Measurements from ENCODE around the gene GHRL. TPM values are rescaled to one million over a fixed set of nuclear protein-coding genes. Genes with fewer than 3 reads are reported as not detected.
A peak's percentile ranks its signal among the peaks of the same experiment; 100 is the strongest.

GHRL gene
- total RNA-seq, 2 experiments from 2014 or later: 0.73 TPM; not detected in 1

- peaks cover 3% of the 10 kb centered on the region for H3K4me1 Mint-ChIP-seq (ENCODE audit: low read depth)
- no peak for DNase-seq
- no peaks in the 10 kb centered on the region for H3K9me3 Mint-ChIP-seq
- H3K27ac Mint-ChIP-seq: no peak overlapping the region
- no peaks in the 10 kb centered on the region for H3K36me3 Mint-ChIP-seq
- intact Hi-C loops (cut with micrococcal nuclease): no loop called here
- no peak overlapping the region for H3K4me3 Mint-ChIP-seq
- CTCF ChIA-PET: interaction anchor here (1.1 to 1.2 kb wide), 2 partner anchors 8 to 404 kb away, joined by 5 to 7 read pairs; no protein-coding TSS in a partner anchor
- POLR2A ChIA-PET: no interaction called here
- no peaks in the 10 kb centered on the region for H3K27me3 Mint-ChIP-seq
Measured at GRCh38 chr3:10335190-10335738, 42.5 kb upstream of the GHRL start.

GRCh38 chr3:10334459-10334858 lies 41.7 kb upstream of the GHRL start:
- peaks cover 3% of the 10 kb centered on the region for H3K4me1 Mint-ChIP-seq (ENCODE audit: low read depth)
- ChIA-PET POLR2A (no interaction called here), CTCF (interaction anchor here (1.1 to 1.2 kb wide), 2 partner anchors 9 to 404 kb away, joined by 5 to 7 read pairs; no protein-coding TSS in a partner anchor)
- DNase-seq: no peak
- H3K9me3 Mint-ChIP-seq: no peaks in the 10 kb centered on the region
- no peaks in the 10 kb centered on the region for H3K36me3 Mint-ChIP-seq
- H3K27me3 Mint-ChIP-seq: peaks cover 4% of the 10 kb centered on the region
- no peak overlapping the region for H3K27ac Mint-ChIP-seq
- no peak overlapping the region for H3K4me3 Mint-ChIP-seq
- intact Hi-C loops (cut with micrococcal nuclease): no loop called here

- intact Hi-C loops (cut with micrococcal nuclease): no loop called here
- Mint-ChIP-seq H3K4me1 (ENCODE audit: low read depth) (peaks cover 3% of the 10 kb centered on the region), H3K36me3 (no peaks in the 10 kb centered on the region), H3K9me3 (no peaks in the 10 kb centered on the region), H3K4me3 (no peak overlapping the region), H3K27me3 (peaks cover 8% of the 10 kb centered on the region), H3K27ac (no peak overlapping the region)
- ChIA-PET POLR2A (no interaction called here), CTCF (no interaction called here)
- no peak for DNase-seq
Measured at GRCh38 chr3:10334042-10334441, 41.3 kb upstream of the GHRL start.

- intact Hi-C loops (cut with micrococcal nuclease): no loop called here
- Mint-ChIP-seq H3K27me3 (peaks cover 13% of the 10 kb centered on the region), H3K9me3 (no peaks in the 10 kb centered on the region), H3K27ac (no peak overlapping the region), H3K4me3 (no peak overlapping the region), H3K4me1 (ENCODE audit: low read depth) (peaks cover 3% of the 10 kb centered on the region), H3K36me3 (no peaks in the 10 kb centered on the region)
- DNase-seq: no peak
- CTCF ChIA-PET: no interaction called here
- POLR2A ChIA-PET: no interaction called here
Measured at GRCh38 chr3:10333349-10333650, 40.6 kb upstream of the GHRL start.

- H3K4me1 Mint-ChIP-seq (ENCODE audit: low read depth): peaks cover 3% of the 10 kb centered on the region
- ChIA-PET POLR2A (no interaction called here), CTCF (no interaction called here)
- no peak for DNase-seq
- H3K4me3 Mint-ChIP-seq: no peak overlapping the region
- intact Hi-C loops (cut with micrococcal nuclease): no loop called here
- H3K27ac Mint-ChIP-seq: no peak overlapping the region
- H3K9me3 Mint-ChIP-seq: no peaks in the 10 kb centered on the region
- H3K36me3 Mint-ChIP-seq: no peaks in the 10 kb centered on the region
- H3K27me3 Mint-ChIP-seq: peaks cover 15% of the 10 kb centered on the region
Measured at GRCh38 chr3:10332481-10333348, 40.0 kb upstream of the GHRL start.

GRCh38 chr3:10331320-10331719 lies 38.6 kb upstream of the GHRL start:
- intact Hi-C loops (cut with micrococcal nuclease): no loop called here
- no peaks in the 10 kb centered on the region for H3K9me3 Mint-ChIP-seq

GRCh38 chr3:10330319-10330718 lies 37.6 kb upstream of the GHRL start:
- DNase-seq: no peak
- ChIA-PET CTCF (interaction anchor here (0.9 to 1.5 kb wide), 4 partner anchors 8 to 10 kb away, joined by 3 to 4 read pairs (median 3); partner anchors contain the start of gene SEC13), POLR2A (no interaction called here)
- peaks cover under 1% of the 10 kb centered on the region for H3K4me1 Mint-ChIP-seq (ENCODE audit: low read depth)
- H3K9me3 Mint-ChIP-seq: no peaks in the 10 kb centered on the region
- intact Hi-C loops (cut with micrococcal nuclease): no loop called here
- no peaks in the 10 kb centered on the region for H3K36me3 Mint-ChIP-seq
- no peak overlapping the region for H3K4me3 Mint-ChIP-seq
- H3K27me3 Mint-ChIP-seq: peaks cover 20% of the 10 kb centered on the region
- H3K27ac Mint-ChIP-seq: no peak overlapping the region

More at GRCh38 chr3:10331320-10331719, 38.6 kb upstream of the GHRL start:
- no peak overlapping the region for H3K4me3 Mint-ChIP-seq
- CTCF ChIA-PET: interaction anchor here (1.2 kb wide), 2 partner anchors 9 to 11 kb away, joined by 3 read pairs; partner anchors contain the start of gene SEC13
- H3K27me3 Mint-ChIP-seq: peaks cover 20% of the 10 kb centered on the region
- H3K4me1 Mint-ChIP-seq (ENCODE audit: low read depth): peaks cover 3% of the 10 kb centered on the region
- no peaks in the 10 kb centered on the region for H3K36me3 Mint-ChIP-seq
- DNase-seq: no peak
- POLR2A ChIA-PET: no interaction called here
- H3K27ac Mint-ChIP-seq: no peak overlapping the region

- no peaks in the 10 kb centered on the region for H3K36me3 Mint-ChIP-seq
- no peak for DNase-seq
- POLR2A ChIA-PET: no interaction called here
- H3K4me1 Mint-ChIP-seq (ENCODE audit: low read depth): no peaks in the 10 kb centered on the region
- H3K27me3 Mint-ChIP-seq: peaks cover 22% of the 10 kb centered on the region
- no peak overlapping the region for H3K4me3 Mint-ChIP-seq
- H3K27ac Mint-ChIP-seq: no peak overlapping the region
- intact Hi-C loops (cut with micrococcal nuclease): no loop called here
- H3K9me3 Mint-ChIP-seq: no peaks in the 10 kb centered on the region
- CTCF ChIA-PET: interaction anchor here (0.9 to 2.0 kb wide), 3 partner anchors 8 to 15 kb away, joined by 3 to 5 read pairs (median 4); partner anchors contain the start of gene SEC13
Measured at GRCh38 chr3:10329495-10330015, 36.8 kb upstream of the GHRL start.

GRCh38 chr3:10328460-10329071 lies 35.8 kb upstream of the GHRL start:
- no peak overlapping the region for H3K4me3 Mint-ChIP-seq
- no peaks in the 10 kb centered on the region for H3K9me3 Mint-ChIP-seq
- H3K36me3 Mint-ChIP-seq: no peaks in the 10 kb centered on the region
- CTCF ChIA-PET: interaction anchor here (2.0 kb wide), 1 partner anchor 16 kb away, joined by 5 read pairs; no protein-coding TSS in a partner anchor
- peaks cover 22% of the 10 kb centered on the region for H3K27me3 Mint-ChIP-seq
- intact Hi-C loops (cut with micrococcal nuclease): no loop called here
- H3K4me1 Mint-ChIP-seq (ENCODE audit: low read depth): no peaks in the 10 kb centered on the region
- POLR2A ChIA-PET: no interaction called here
- no peak overlapping the region for H3K27ac Mint-ChIP-seq
- DNase-seq: no peak

GRCh38 chr3:10327592-10327991 lies 34.8 kb upstream of the GHRL start:
- Mint-ChIP-seq H3K36me3 (no peaks in the 10 kb centered on the region), H3K4me3 (no peak overlapping the region), H3K4me1 (ENCODE audit: low read depth) (no peaks in the 10 kb centered on the region), H3K27ac (no peak overlapping the region), H3K27me3 (peaks cover 22% of the 10 kb centered on the region), H3K9me3 (no peaks in the 10 kb centered on the region)
- CTCF ChIA-PET: interaction anchor here (2.0 kb wide), 1 partner anchor 17 kb away, joined by 5 read pairs; no protein-coding TSS in a partner anchor
- POLR2A ChIA-PET: no interaction called here
- no peak for DNase-seq
- intact Hi-C loops (cut with micrococcal nuclease): no loop called here

GRCh38 chr3:10322352-10322710 lies 29.6 kb upstream of the GHRL start:
- ChIA-PET POLR2A (interaction anchor here (0.8 kb wide), 1 partner anchor 389 kb away, joined by 3 read pairs; the partner anchor contains the start of gene CRELD1), CTCF (interaction anchor here (1.3 to 1.6 kb wide), 5 partner anchors 9 to 389 kb away, joined by 3 to 7 read pairs (median 3); partner anchors contain the start of gene CRELD1)
- DNase-seq: peak; percentile 28
- intact Hi-C loops (cut with micrococcal nuclease): loop anchor here (5.0 kb wide), 1 partner anchor 130 kb away; no protein-coding TSS in a partner anchor
- Mint-ChIP-seq H3K9me3 (no peaks in the 10 kb centered on the region), H3K27me3 (peaks cover 4% of the 10 kb centered on the region), H3K36me3 (no peaks in the 10 kb centered on the region), H3K4me3 (no peak overlapping the region), H3K27ac (no peak overlapping the region), H3K4me1 (ENCODE audit: low read depth) (peaks cover 22% of the 10 kb centered on the region)
